ENCODE results near the gene PPP1R2.

DNA sequence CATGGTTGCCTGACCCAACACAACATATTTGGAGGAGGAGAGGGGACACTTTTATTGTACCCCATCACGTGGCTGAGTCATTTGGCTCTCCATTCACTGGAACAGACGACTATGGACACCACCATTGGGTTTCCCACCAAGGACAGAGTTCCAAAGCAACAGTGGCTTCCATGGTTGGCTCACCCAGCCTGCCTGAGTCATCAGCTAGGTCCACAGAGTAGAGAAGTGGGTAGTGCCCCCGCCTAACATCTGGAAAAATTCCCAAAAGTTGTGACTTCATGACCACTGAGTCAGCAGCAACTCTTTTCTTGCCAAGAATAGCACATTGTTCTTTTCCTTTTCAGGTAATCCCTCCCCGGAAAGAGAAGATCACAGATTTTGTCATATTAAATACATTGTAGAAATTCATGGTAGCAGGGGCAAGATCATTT lies 3.0 kb upstream of the PPP1R2 start:
- TF ChIP-seq POLR2A (IDR thresholded peaks at IDR 0.05; ENCODE audit: low read depth, low read length): no peak
- TF ChIP-seq, protein P1, sequence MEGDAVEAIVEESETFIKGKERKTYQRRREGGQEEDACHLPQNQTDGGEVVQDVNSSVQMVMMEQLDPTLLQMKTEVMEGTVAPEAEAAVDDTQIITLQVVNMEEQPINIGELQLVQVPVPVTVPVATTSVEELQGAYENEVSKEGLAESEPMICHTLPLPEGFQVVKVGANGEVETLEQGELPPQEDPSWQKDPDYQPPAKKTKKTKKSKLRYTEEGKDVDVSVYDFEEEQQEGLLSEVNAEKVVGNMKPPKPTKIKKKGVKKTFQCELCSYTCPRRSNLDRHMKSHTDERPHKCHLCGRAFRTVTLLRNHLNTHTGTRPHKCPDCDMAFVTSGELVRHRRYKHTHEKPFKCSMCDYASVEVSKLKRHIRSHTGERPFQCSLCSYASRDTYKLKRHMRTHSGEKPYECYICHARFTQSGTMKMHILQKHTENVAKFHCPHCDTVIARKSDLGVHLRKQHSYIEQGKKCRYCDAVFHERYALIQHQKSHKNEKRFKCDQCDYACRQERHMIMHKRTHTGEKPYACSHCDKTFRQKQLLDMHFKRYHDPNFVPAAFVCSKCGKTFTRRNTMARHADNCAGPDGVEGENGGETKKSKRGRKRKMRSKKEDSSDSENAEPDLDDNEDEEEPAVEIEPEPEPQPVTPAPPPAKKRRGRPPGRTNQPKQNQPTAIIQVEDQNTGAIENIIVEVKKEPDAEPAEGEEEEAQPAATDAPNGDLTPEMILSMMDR (IDR thresholded peaks at IDR 0.05; ENCODE audit: extremely low read depth in 1 of 2, insufficient read depth in 1 of 2, low read depth in 1 of 2, low read length in 2 of 2): no peak
- TF ChIP-seq, protein P2, sequence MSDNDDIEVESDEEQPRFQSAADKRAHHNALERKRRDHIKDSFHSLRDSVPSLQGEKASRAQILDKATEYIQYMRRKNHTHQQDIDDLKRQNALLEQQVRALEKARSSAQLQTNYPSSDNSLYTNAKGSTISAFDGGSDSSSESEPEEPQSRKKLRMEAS (IDR thresholded peaks at IDR 0.05; ENCODE audit: insufficient read depth, insufficient read length): no peak
- TF ChIP-seq POLR2AphosphoS5 (IDR thresholded peaks at IDR 0.05; ENCODE audit: insufficient read depth, low read depth, low read length): peak; percentile 21
